GM12873 (cell line): ENCODE results near the gene SLC35C1.

Experiments used
- CTCF ChIP-seq: IDR thresholded peaks from 2 replicates; pipeline ENCODE4 v1.5.1; 2012; ENCODE audit warnings: low read depth, mild to moderate bottlenecking, moderate library complexity, low read length, control low read depth; ENCODE audit not compliant: insufficient read depth; ENCODE audit errors: missing control alignments

SLC35C1 gene

GRCh38 chr11:45791524-45791923, 13.4 kb upstream of the SLC35C1 start:
- no peak for TF ChIP-seq CTCF

GRCh38 chr11:45794169-45794568, 10.8 kb upstream of the SLC35C1 start:
- TF ChIP-seq CTCF = no peak

- TF ChIP-seq CTCF = no peak
Observed at GRCh38 chr11:45795379-45795778, 9.6 kb upstream of the SLC35C1 start.

GRCh38 chr11:45796461-45796861, 8.5 kb upstream of the SLC35C1 start:
- TF ChIP-seq CTCF = no peak

GRCh38 chr11:45798793-45799441, 6.0 kb upstream of the SLC35C1 start:
- no peak for TF ChIP-seq CTCF

- no peak for TF ChIP-seq CTCF
Observed at GRCh38 chr11:45799562-45799961, 5.4 kb upstream of the SLC35C1 start.

GRCh38 chr11:45800261-45800660, 4.7 kb upstream of the SLC35C1 start:
- TF ChIP-seq CTCF = no peak
